Measurements from ENCODE around the gene PIK3C2G.

The PIK3C2G gene

DNA sequence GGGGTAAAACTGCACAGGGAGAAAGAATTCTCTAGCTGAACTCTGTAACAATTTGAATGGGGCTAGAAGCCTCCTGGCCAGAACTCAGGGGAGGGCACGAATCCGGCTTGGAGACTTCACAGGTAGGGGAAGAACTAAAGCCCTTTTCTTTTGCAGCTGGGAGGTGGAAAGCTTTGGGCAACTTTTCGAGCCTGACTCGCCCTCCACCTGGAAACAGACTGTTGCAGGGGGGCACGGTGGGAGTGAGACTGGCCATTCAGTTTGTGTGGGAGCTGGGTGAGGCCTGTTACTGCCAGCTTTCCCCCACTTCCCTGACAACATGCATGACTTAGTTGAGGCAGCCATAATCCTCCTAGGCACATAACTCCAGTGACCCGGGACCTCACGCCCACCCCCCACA, 340.6 kb downstream of the PIK3C2G start:
- H3K27ac ChIP-seq (ENCODE audit: low read length) = no peak overlapping the region
- no peaks in the 10 kb centered on the region for H3K27me3 ChIP-seq (ENCODE audit: control insufficient read depth, insufficient read depth, low read length)
- no peaks in the 10 kb centered on the region for H3K4me1 ChIP-seq (ENCODE audit: control insufficient read depth, insufficient read depth, low read length)
- H3K9me3 ChIP-seq (ENCODE audit: control insufficient read depth, insufficient read depth, low read length) = no peaks in the 10 kb centered on the region
- no peak overlapping the region for H3K4me3 ChIP-seq (ENCODE audit: low read length)
- no peak for DNase-seq (ENCODE audit: low read depth, low spot score)
- no peaks in the 10 kb centered on the region for H3K36me3 ChIP-seq (ENCODE audit: control insufficient read depth, insufficient read depth, low read length)
- no CpG with 5 or more reads among the region's 7 CpGs for WGBS (ENCODE audit: insufficient coverage, insufficient read length)

DNA sequence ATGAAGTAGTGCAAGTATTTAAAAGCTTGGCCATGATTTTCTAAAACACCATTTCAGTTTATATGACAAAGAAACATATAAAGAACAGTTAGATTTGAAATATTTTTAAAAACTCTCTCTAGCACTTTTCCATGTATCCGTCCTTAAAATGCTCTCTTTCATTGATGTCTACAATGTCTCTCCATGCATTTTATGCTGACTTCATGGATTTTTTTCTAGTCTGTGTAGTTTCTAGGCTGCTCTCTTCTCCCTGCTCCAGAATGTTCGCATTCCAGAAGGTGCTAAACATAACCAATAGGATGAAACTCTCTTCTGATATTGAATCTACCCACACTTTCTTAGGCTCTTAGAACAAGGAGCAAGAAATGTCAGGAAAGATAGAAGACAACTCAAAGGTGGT, 351.7 kb downstream of the PIK3C2G start:
- Histone ChIP-seq H3K4me1 (ENCODE audit: control insufficient read depth, insufficient read depth, low read length) (no peaks in the 10 kb centered on the region), H3K36me3 (ENCODE audit: control insufficient read depth, insufficient read depth, low read length) (no peaks in the 10 kb centered on the region), H3K27ac (ENCODE audit: low read length) (no peak overlapping the region), H3K9me3 (ENCODE audit: control insufficient read depth, insufficient read depth, low read length) (no peaks in the 10 kb centered on the region), H3K27me3 (ENCODE audit: control insufficient read depth, insufficient read depth, low read length) (no peaks in the 10 kb centered on the region), H3K4me3 (ENCODE audit: low read length) (no peak overlapping the region)
- no peak for DNase-seq (ENCODE audit: low read depth, low spot score)
- no CpG with 5 or more reads among the region's 2 CpGs for WGBS (ENCODE audit: insufficient coverage, insufficient read length)

DNA sequence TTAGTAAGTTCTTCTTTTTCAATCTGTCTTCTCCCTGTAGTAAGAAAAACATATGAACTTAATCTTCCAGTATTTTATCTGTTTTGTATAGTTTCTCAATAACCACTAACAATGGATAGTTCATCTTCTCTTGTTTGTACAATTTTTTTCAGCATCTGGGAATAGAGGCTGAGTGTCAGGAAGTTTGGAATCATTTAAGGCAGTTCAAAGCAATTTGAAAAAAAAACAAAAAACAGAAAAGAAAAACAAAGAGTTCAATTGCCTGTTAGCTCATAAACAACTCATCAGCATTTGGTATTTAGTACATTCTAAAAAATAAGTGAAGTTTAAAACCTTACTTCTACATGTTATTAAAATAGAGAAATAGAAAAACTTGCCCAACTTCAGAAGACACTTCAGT, 359.7 kb downstream of the PIK3C2G start:
- Histone ChIP-seq H3K27ac (ENCODE audit: low read length) (no peak overlapping the region), H3K4me1 (ENCODE audit: control insufficient read depth, insufficient read depth, low read length) (no peaks in the 10 kb centered on the region), H3K9me3 (ENCODE audit: control insufficient read depth, insufficient read depth, low read length) (no peaks in the 10 kb centered on the region), H3K4me3 (ENCODE audit: low read length) (no peak overlapping the region), H3K27me3 (ENCODE audit: control insufficient read depth, insufficient read depth, low read length) (no peaks in the 10 kb centered on the region), H3K36me3 (ENCODE audit: control insufficient read depth, insufficient read depth, low read length) (no peaks in the 10 kb centered on the region)
- no peak for DNase-seq (ENCODE audit: low read depth, low spot score)

DNA sequence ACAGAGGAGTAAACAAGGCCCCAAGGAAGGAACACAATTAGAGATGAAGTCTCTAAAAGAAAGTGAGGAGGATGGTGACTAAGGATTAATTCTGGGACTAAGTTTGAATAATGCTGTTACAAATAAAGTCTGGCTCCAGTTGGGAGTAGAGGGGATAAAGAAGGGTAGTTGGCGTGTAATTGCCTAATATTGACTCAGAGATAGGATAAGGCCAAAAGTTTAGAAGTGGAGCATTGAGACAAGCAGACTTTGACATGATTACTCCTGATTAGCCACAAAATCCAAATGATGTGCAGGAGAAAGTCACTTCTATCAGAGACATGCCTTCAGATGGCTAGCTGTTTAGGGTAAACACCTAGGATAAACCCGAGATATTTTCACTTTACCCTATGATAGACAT, 368.1 kb downstream of the PIK3C2G start:
- Histone ChIP-seq H3K27me3 (ENCODE audit: control insufficient read depth, insufficient read depth, low read length) (no peaks in the 10 kb centered on the region), H3K9me3 (ENCODE audit: control insufficient read depth, insufficient read depth, low read length) (no peaks in the 10 kb centered on the region), H3K36me3 (ENCODE audit: control insufficient read depth, insufficient read depth, low read length) (no peaks in the 10 kb centered on the region), H3K4me1 (ENCODE audit: control insufficient read depth, insufficient read depth, low read length) (no peaks in the 10 kb centered on the region), H3K4me3 (ENCODE audit: low read length) (no peak overlapping the region), H3K27ac (ENCODE audit: low read length) (no peak overlapping the region)
- no peak for DNase-seq (ENCODE audit: low read depth, low spot score)
- WGBS (ENCODE audit: insufficient coverage, insufficient read length) = no CpG with 5 or more reads among the region's 2 CpGs

DNA sequence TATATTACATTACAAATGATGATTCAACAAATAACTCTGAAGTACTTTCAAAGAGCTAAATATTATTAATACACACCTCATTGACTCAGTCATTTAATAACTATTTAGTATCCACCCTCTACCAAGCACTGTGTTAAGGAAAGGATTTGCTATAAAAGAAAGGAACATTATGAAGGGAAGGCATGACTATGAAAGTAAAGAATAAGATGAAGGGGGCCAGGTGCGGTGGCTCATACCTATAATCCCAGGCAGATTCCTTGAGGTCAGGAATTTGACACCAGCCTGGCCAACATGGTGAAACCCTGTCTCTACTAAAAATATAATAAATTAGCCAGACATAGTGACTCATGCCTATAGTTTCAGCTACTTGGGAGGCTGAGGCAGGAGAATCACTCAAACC, 368.6 kb downstream of the PIK3C2G start:
- Histone ChIP-seq H3K4me1 (ENCODE audit: control insufficient read depth, insufficient read depth, low read length) (no peaks in the 10 kb centered on the region), H3K27ac (ENCODE audit: low read length) (no peak overlapping the region), H3K4me3 (ENCODE audit: low read length) (no peak overlapping the region), H3K9me3 (ENCODE audit: control insufficient read depth, insufficient read depth, low read length) (no peaks in the 10 kb centered on the region), H3K36me3 (ENCODE audit: control insufficient read depth, insufficient read depth, low read length) (no peaks in the 10 kb centered on the region), H3K27me3 (ENCODE audit: control insufficient read depth, insufficient read depth, low read length) (no peaks in the 10 kb centered on the region)
- DNase-seq (ENCODE audit: low read depth, low spot score) = no peak
- WGBS (ENCODE audit: insufficient coverage, insufficient read length) = no CpG with 5 or more reads among the region's 1 CpG

DNA sequence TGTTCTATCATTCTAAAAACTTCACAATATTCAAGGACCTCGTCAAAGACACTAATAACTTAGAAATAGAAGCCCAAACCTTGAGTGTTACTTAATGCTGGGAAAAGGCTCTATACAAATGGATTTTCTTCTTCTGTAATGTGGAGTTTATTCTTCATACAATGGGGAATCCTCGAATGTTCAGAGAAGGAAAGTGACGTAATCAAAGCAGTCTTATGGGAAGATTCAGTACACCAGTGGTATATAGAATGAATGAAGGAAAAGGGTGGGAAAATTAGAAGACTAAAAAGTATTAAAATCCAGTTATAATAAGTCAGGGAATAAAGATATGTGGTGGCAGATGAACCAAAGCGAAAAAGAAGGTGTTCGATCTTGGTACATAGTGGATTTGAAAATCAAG, 370.0 kb downstream of the PIK3C2G start:
- Histone ChIP-seq H3K9me3 (ENCODE audit: control insufficient read depth, insufficient read depth, low read length) (no peaks in the 10 kb centered on the region), H3K36me3 (ENCODE audit: control insufficient read depth, insufficient read depth, low read length) (no peaks in the 10 kb centered on the region), H3K27ac (ENCODE audit: low read length) (no peak overlapping the region), H3K4me3 (ENCODE audit: low read length) (no peak overlapping the region), H3K27me3 (ENCODE audit: control insufficient read depth, insufficient read depth, low read length) (no peaks in the 10 kb centered on the region), H3K4me1 (ENCODE audit: control insufficient read depth, insufficient read depth, low read length) (no peaks in the 10 kb centered on the region)
- no CpG with 5 or more reads among the region's 5 CpGs for whole genome bisulfite sequencing (ENCODE audit: insufficient coverage, insufficient read length)
- DNase-seq (ENCODE audit: low read depth, low spot score) = no peak

DNA sequence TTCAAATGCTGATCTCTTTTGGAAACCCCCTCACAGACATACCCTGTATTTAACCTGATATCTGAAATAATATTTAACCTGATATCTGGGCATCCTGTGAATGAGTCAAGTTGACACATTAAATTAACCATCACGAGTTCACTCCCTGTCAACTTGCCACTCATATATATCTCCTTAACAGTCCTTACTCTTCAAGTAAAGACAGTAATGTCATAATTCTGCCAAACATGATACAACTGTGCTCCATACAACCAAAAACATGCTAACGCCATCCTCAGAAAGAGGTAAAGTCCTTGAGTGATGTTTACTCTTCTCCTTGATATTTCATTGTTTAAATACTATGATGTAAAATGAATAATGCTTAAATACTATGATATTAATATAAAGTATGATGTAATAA, 371.5 kb downstream of the PIK3C2G start:
- no peaks in the 10 kb centered on the region for H3K4me1 ChIP-seq (ENCODE audit: control insufficient read depth, insufficient read depth, low read length)
- no peaks in the 10 kb centered on the region for H3K36me3 ChIP-seq (ENCODE audit: control insufficient read depth, insufficient read depth, low read length)
- no peaks in the 10 kb centered on the region for H3K9me3 ChIP-seq (ENCODE audit: control insufficient read depth, insufficient read depth, low read length)
- DNase-seq (ENCODE audit: low read depth, low spot score) = no peak
- no peak overlapping the region for H3K27ac ChIP-seq (ENCODE audit: low read length)
- H3K4me3 ChIP-seq (ENCODE audit: low read length) = no peak overlapping the region
- no CpG with 5 or more reads among the region's 2 CpGs for WGBS (ENCODE audit: insufficient coverage, insufficient read length)
- no peaks in the 10 kb centered on the region for H3K27me3 ChIP-seq (ENCODE audit: control insufficient read depth, insufficient read depth, low read length)

DNA sequence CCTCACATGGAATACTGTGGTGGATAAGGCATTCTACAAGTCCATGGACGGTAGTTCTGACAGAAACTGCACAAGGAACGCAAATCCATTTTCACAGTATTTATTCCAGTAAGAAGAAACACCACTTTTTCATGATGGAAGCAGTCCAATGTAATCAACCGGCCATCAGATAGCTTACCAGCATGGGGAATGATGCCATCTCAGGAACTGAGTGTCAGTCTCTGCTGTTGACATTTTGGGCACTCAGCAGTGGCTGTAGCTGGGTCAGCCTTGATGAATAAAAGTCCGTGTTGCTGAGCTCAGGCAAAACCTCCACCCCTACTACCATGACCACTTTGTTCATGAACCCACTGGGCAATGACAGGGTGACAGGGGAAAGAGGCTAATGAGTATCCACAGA, 373.1 kb downstream of the PIK3C2G start:
- Histone ChIP-seq H3K4me1 (ENCODE audit: control insufficient read depth, insufficient read depth, low read length) (no peaks in the 10 kb centered on the region), H3K36me3 (ENCODE audit: control insufficient read depth, insufficient read depth, low read length) (no peaks in the 10 kb centered on the region), H3K9me3 (ENCODE audit: control insufficient read depth, insufficient read depth, low read length) (no peaks in the 10 kb centered on the region), H3K27me3 (ENCODE audit: control insufficient read depth, insufficient read depth, low read length) (no peaks in the 10 kb centered on the region), H3K27ac (ENCODE audit: low read length) (no peak overlapping the region), H3K4me3 (ENCODE audit: low read length) (no peak overlapping the region)
- no CpG with 5 or more reads among the region's 4 CpGs for WGBS (ENCODE audit: insufficient coverage, insufficient read length)
- DNase-seq (ENCODE audit: low read depth, low spot score) = no peak

DNA sequence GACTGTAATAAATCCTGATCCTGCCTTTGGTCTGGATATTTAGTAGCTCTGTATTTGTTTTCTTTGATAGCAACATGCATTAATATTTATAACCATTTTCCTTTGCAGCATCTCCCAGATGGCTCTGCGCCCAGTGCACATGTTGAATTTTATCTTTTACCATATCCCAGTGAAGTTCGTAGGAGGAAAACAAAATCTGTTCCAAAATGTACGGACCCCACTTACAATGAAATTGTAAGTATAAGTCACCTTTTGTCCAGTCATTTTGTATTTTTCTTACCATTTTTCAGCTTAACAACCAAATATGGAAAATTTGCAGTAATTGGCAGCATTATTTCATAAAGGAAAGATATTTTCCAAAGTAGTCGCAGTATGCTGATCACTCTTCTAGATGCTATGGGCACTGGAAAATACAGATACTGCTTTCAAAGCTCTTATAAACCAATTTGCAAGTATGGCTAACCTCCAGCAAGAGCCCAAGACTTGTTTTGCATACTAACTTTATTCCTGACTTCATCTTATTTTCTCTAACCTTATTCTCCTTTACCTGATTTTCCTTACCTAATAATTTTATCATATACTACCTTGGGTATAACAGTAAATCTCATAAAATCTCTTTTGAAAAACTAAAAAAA, 379.1 kb downstream of the PIK3C2G start:
- H3K27me3 ChIP-seq (ENCODE audit: control insufficient read depth, insufficient read depth, low read length) = no peaks in the 10 kb centered on the region
- WGBS (ENCODE audit: insufficient coverage, insufficient read length) = no CpG with 5 or more reads among the region's 4 CpGs

DNA sequence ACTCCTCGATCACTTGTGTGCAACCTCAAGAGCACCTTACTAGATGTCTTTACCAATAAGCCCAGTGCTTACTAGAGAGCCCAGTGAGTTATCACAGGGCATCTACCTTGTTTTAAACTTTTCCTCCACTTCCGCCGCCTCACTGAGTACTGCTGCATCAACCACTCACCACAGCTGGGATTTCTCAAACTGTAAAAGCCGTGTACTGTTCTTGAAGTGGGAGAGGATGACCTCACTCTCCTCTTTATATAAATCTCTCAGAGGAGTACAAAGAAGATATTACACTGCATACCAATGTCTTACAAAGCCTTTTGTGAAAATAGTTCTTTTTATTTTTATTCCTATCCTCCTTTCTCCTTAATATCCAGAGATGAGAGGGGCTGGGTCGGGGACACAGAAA, 382.4 kb downstream of the PIK3C2G start:
- no CpG with 5 or more reads among the region's 5 CpGs for WGBS (ENCODE audit: insufficient coverage, insufficient read length)
- H3K27ac ChIP-seq (ENCODE audit: low read length) = no peak overlapping the region
- no peaks in the 10 kb centered on the region for H3K36me3 ChIP-seq (ENCODE audit: control insufficient read depth, insufficient read depth, low read length)
- H3K27me3 ChIP-seq (ENCODE audit: control insufficient read depth, insufficient read depth, low read length) = no peaks in the 10 kb centered on the region
- no peak overlapping the region for H3K4me3 ChIP-seq (ENCODE audit: low read length)
- no peaks in the 10 kb centered on the region for H3K9me3 ChIP-seq (ENCODE audit: control insufficient read depth, insufficient read depth, low read length)
- no peaks in the 10 kb centered on the region for H3K4me1 ChIP-seq (ENCODE audit: control insufficient read depth, insufficient read depth, low read length)
- DNase-seq (ENCODE audit: low read depth, low spot score) = no peak

More for the DNA sequence above, 379.1 kb downstream of the PIK3C2G start:
- H3K36me3 ChIP-seq (ENCODE audit: control insufficient read depth, insufficient read depth, low read length) = no peaks in the 10 kb centered on the region
- H3K4me3 ChIP-seq (ENCODE audit: low read length) = no peak overlapping the region
- no peak overlapping the region for H3K27ac ChIP-seq (ENCODE audit: low read length)
- no peak for DNase-seq (ENCODE audit: low read depth, low spot score)
- H3K4me1 ChIP-seq (ENCODE audit: control insufficient read depth, insufficient read depth, low read length) = no peaks in the 10 kb centered on the region
- no peaks in the 10 kb centered on the region for H3K9me3 ChIP-seq (ENCODE audit: control insufficient read depth, insufficient read depth, low read length)

DNA sequence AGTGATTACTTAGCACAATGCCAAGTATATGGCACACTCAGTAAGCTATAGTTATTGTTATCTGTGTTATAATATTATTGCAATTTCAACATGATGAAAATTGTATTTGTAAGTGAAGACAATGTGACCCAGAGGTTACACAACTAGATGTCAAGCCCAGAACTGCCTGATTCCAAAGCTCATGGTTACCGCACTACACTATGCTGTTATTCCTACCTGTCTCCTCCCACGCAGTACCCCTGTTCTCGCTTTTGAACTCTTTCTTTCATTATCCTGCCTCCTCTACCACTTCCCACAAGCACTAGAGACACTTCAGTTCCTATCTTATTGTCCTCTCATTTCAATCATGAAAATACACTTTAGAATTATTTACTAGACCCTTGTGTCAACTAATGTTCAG, 383.2 kb downstream of the PIK3C2G start:
- no CpG with 5 or more reads among the region's 3 CpGs for WGBS (ENCODE audit: insufficient coverage, insufficient read length)
- no peaks in the 10 kb centered on the region for H3K36me3 ChIP-seq (ENCODE audit: control insufficient read depth, insufficient read depth, low read length)
- H3K9me3 ChIP-seq (ENCODE audit: control insufficient read depth, insufficient read depth, low read length) = no peaks in the 10 kb centered on the region
- DNase-seq (ENCODE audit: low read depth, low spot score) = no peak
- H3K4me1 ChIP-seq (ENCODE audit: control insufficient read depth, insufficient read depth, low read length) = no peaks in the 10 kb centered on the region
- H3K27ac ChIP-seq (ENCODE audit: low read length) = no peak overlapping the region
- no peaks in the 10 kb centered on the region; the same call in 1 of the 2 replicates for H3K27me3 ChIP-seq (ENCODE audit: control insufficient read depth, insufficient read depth, low read length)
- no peak overlapping the region for H3K4me3 ChIP-seq (ENCODE audit: low read length)
